Stimulated activated CD8-positive, alpha-beta memory T cell treated with anti-CD3 and anti-CD28 coated beads, Interleukin-12 subunit alpha, Interleukin-12 subunit beta, amount 100 ng/mL, for 1 hour (primary cell): ENCODE measurements around the gene KIF20A.
A peak's percentile ranks its signal among the peaks of the same experiment; 100 is the strongest.
"Not testable (repeated sequence)": the region's sequence is repeated elsewhere in the genome, so short reads cannot be mapped to it uniquely, and the experiment has no call there.

ENCODE experiments used
- DNase-seq: peaks from one replicate; pipeline ENCODE4 v3.0.0-alpha.2; 2020; ENCODE audit warnings: low read depth

Gene KIF20A

GRCh38 chr5:138186002-138186447 is 7.1 kb downstream of the KIF20A start:
- DNase-seq = no peak

- no peak for DNase-seq
Measured at GRCh38 chr5:138188626-138189025, 9.7 kb downstream of the KIF20A start.

- no peak for DNase-seq
Measured at GRCh38 chr5:138192826-138193225, 13.9 kb downstream of the KIF20A start.

GRCh38 chr5:138193859-138194258 is 14.9 kb downstream of the KIF20A start:
- not testable (repeated sequence) for DNase-seq

- DNase-seq = no peak
Measured at GRCh38 chr5:138210985-138211384, 32.1 kb downstream of the KIF20A start.

GRCh38 chr5:138212828-138213160 is 33.9 kb downstream of the KIF20A start:
- DNase-seq = no peak

GRCh38 chr5:138213161-138214029 is 34.5 kb downstream of the KIF20A start, which contains the start of gene CDC23:
Gene CDC23 (minus strand): TSS chr5:138213323. CDS start chr5:138213312, 11 bp downstream.
- peak; percentile 86 for DNase-seq

GRCh38 chr5:138216799-138217198 is 37.9 kb downstream of the KIF20A start:
- no peak for DNase-seq

- no peak for DNase-seq
Measured at GRCh38 chr5:138223532-138223931, 44.6 kb downstream of the KIF20A start.

- no peak for DNase-seq
Measured at GRCh38 chr5:138224712-138225111, 45.8 kb downstream of the KIF20A start.

GRCh38 chr5:138226910-138227309 is 48.0 kb downstream of the KIF20A start:
- DNase-seq = no peak

GRCh38 chr5:138229387-138229786 is 50.5 kb downstream of the KIF20A start:
- DNase-seq = no peak

GRCh38 chr5:138230261-138230660 is 51.3 kb downstream of the KIF20A start:
- no peak for DNase-seq

- DNase-seq = no peak
Measured at GRCh38 chr5:138230981-138231589, 52.2 kb downstream of the KIF20A start.

- no peak for DNase-seq
Measured at GRCh38 chr5:138233280-138233679, 54.4 kb downstream of the KIF20A start.

- no peak for DNase-seq
Measured at GRCh38 chr5:138234651-138235050, 55.7 kb downstream of the KIF20A start.
